ENCODE measurements around the gene RRM2.

- TF ChIP-seq CTCF (IDR thresholded peaks at IDR 0.05) (peak; percentile 36; the same call in 1 of the 2 replicates), MAX (CRISPR knock-in tag; IDR thresholded peaks at IDR 0.05) (no peak), FOXP4 (CRISPR knock-in tag; IDR thresholded peaks at IDR 0.05) (no peak), ATF2 (CRISPR knock-in tag; IDR thresholded peaks at IDR 0.05; ENCODE audit: borderline replicate concordance, low read depth) (no peak), FOXJ3 (CRISPR knock-in tag; IDR thresholded peaks at IDR 0.05; ENCODE audit: borderline replicate concordance) (no peak), TEAD4 (CRISPR knock-in tag; IDR thresholded peaks at IDR 0.05) (no peak), SMAD4 (CRISPR knock-in tag; IDR thresholded peaks at IDR 0.05) (no peak), ESRRA (CRISPR knock-in tag; IDR thresholded peaks at IDR 0.05; ENCODE audit: borderline replicate concordance) (no peak), MXD4 (CRISPR knock-in tag; IDR thresholded peaks at IDR 0.05; ENCODE audit: borderline replicate concordance) (no peak), TCF7 (CRISPR knock-in tag; IDR thresholded peaks at IDR 0.05; ENCODE audit: low read depth) (no peak), AFF4 (CRISPR knock-in tag; IDR thresholded peaks at IDR 0.05; ENCODE audit: borderline replicate concordance) (no peak), PRDM15 (CRISPR knock-in tag; IDR thresholded peaks at IDR 0.05) (no peak), USF2 (CRISPR knock-in tag; IDR thresholded peaks at IDR 0.05) (no peak)
These were observed 42.5 kb upstream of the RRM2 start, which contains the start of gene CYS1 for GRCh38 chr2:10079870-10080535.

Data from WTC11 (cell line).